GM18520 (cell line): ENCODE data around the gene JUNB.

Source experiments
- ATAC-seq: cut with Tn5 transposase; IDR thresholded peaks from one replicate; pipeline ENCODE4 v1.9.1; 2021; ENCODE audit not compliant: unreplicated experiment

The JUNB gene

GRCh38 chr19:12791345-12792050, at the start of gene JUNB:
Gene JUNB, plus strand, starts transcription at chr19:12791486. Its CDS starts 286 bp downstream, at chr19:12791772.
- peak; percentile 22 for ATAC-seq

DNA sequence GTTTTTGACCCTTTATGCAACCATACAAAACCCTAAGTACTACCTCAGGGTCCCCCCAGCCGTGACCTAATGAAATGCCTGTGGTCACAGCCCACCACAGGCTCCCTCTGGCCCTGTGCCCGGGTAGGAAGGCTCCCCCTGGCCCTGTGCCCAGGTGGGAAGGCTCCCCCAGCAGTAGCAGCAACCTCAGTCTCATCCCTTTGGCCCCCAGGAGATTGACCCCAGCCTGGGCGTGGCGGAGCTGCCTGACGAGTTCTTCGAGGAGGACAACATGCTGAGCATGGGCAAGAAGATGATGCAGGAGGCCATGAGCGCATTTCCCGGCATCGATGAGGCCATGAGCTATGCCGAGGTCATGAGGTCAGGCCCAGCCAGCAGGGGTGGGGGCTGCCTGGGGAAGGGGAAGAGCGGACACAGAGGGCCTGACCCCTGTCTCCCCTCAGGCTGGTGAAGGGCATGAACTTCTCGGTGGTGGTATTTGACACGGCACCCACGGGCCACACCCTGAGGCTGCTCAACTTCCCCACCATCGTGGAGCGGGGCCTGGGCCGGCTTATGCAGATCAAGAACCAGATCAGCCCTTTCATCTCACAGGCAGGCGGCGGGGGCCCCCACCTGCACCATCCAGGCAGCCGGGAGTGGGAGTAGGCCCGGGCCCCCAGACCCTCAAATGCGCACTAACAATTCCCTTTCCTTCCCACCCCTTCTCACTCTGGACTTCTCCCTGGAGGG, 46.0 kb upstream of the JUNB start:
- ATAC-seq, result no peak

DNA sequence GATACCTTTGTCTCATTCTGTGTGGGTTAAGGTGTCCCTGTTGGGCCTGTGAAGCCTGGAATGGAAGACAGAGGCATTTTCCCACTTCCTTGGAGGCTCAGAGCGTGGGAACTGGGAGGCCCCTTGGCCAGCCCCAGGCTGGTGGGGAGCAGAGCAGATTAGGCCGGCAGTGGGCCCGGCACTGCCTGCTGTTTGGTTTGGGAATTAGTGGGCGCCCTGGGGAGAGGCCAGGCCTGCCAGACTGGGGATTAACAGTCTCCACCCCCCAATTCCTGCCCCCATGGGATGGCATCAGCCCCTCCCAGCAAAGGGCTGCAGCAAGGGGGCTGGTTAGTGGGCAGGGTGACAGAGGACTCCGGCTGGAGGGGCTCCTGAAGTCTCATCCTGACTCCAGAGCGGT, 42.8 kb upstream of the JUNB start:
- no peak for ATAC-seq

DNA sequence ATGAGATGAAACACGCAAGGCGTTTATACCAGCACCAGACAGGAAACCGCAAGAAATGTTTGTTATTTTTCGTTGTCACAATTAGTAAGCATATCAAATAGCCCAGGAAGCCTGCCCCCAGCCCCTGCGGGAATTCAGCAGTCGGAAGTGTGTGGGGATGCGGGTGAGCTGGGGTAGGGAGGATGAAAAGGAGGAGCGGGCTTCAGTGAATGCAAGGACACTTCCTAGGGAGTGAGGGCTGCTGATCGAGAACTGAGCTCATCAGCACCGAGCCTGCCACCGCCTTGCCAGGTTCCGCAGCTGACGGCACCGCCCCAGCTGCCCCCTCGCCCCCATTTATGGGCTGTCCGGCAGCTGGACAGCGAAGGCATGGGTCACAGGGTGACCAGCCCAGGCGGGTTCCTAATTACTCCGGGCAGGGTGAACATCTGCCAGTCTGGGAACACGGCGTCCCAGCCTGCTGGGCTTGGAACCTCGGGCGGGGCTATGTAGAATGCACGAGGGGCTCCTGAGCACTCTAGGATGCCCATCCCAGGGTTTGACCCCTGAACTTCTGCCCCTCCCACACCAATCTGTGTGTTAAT, 41.3 kb upstream of the JUNB start:
- no peak for ATAC-seq

GRCh38 chr19:12750851-12751250, 40.4 kb upstream of the JUNB start:
- ATAC-seq, result no peak

GRCh38 chr19:12751635-12752034, 39.7 kb upstream of the JUNB start, which contains the start of gene BEST2:
Gene BEST2, plus strand, starts transcription at chr19:12751791. Its CDS starts 802 bp downstream, at chr19:12752593.
- ATAC-seq, result no peak

GRCh38 chr19:12752056-12752781, 39.1 kb upstream of the JUNB start:
- no peak for ATAC-seq

GRCh38 chr19:12754465-12755196, 36.7 kb upstream of the JUNB start:
- ATAC-seq, result no peak

DNA sequence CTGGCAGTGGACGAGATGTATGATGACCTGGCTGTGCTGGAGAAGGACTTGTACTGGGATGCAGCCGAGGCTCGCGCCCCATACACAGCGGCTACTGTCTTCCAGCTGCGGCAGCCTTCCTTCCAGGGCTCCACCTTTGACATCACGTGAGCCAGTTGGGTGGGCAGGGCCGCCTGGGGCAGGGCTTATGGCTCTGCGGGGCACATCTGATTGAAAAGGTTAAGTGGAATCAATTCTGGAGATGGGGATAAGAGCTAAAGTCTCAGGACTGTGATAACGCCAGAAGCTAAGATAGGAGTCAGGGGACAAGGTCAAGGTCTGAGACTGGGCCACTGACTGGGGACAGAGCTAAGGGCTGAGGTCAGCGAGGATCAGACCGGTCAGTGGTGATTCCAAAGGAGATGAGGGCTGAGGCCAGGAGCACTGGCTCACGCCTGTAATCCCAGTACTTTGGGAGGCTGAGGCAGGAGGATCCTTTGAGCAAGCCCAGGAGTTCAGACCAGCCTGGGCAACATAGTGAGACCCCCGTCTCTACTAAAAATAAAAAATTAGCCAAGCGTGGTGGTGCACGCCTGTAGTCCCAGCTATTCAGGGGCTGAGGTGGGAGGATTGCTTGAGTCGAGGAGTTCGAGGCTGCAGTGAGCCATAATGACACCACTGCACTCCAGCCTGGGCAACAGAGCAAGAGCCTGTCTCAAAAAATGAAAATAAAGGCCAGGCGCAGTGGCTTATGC, 35.0 kb upstream of the JUNB start:
- no peak for ATAC-seq

GRCh38 chr19:12757544-12758274, 33.6 kb upstream of the JUNB start:
- no peak for ATAC-seq

DNA sequence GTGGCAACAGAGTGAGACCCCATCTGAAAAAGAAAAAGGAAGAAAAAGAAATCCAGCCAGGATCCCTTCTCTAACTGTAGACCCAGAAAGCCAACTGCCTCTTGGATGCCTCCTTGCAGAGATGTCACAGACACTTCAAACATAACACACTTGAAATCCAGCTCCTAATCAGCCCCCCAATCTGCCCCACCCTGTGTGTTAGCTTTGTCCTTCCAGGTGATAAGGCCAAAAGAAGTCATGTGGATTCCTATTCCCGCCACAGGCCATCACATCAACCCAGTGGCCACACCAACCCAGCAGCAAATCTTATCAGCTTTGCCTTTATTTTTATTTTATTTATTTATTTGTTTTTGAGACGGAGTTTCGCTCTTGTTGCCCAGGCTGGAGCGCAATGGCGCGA, 31.6 kb upstream of the JUNB start:
- no peak for ATAC-seq

DNA sequence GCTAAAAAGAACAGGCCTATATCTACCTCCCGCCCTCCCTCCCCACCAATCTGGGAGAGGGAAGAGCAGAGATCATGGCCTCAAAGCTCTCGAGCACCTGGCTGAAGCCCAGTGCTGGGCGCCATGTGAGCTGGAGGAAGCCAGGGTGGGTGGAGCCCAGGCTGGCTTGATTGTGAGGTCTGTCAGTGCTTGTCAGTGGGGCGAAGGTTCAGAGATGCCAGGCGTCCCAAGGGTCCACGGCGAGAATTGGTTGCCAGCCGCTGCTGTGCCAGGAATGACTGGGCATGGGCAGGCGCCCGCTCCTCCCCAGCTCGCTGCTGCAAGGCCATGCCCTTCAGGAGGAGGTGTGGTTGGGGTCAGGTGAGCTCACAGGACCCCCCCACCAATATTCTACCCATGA, 28.2 kb upstream of the JUNB start:
- no peak for ATAC-seq

- no peak for ATAC-seq
Measured at GRCh38 chr19:12764698-12765097, 26.6 kb upstream of the JUNB start.

GRCh38 chr19:12766051-12766521, 25.2 kb upstream of the JUNB start:
- no peak for ATAC-seq

- ATAC-seq, result no peak
Measured at GRCh38 chr19:12767150-12767549, 24.1 kb upstream of the JUNB start.

DNA sequence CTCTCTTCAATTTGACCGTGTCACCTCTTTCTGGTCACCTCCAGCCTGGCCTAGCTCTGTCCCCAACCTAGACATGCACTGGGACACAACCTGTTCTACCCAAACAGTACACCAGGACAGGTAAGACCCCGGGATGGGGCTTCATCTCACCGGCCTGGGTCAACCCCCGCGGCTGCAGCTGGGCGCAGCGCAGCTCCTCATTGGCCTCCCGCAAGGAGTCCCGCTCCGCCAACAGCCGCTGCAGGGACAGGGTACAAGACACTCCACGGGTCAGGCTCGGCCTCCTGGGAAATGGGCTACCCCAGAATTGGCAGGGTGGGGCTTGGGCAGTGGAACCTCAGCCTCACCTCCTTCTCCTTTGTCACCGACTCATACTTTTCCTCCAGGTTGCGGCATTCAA, 23.6 kb upstream of the JUNB start:
- no peak for ATAC-seq

DNA sequence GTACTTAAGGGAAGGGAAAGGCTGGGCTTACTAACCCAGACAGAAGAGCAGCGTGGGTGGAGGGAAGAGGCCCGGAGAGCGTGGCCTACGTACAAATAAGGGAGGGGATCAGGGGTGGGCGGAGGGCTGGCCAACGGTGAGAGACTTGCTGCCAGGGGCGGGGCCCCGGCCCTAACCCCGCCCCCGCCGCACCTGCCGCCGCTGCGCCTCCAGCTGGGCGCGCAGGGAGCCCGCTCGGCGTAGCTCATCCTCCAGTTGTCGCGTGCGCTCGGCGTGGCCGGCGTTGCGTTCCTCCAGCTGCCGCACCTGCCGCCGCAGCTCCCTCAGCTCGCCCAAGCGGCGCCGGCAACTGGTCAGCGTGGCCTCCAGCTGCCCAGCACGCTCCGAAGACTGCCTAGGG, 21.6 kb upstream of the JUNB start:
- ATAC-seq, result no peak

- no peak for ATAC-seq
Measured at GRCh38 chr19:12770922-12771321, 20.4 kb upstream of the JUNB start.

DNA sequence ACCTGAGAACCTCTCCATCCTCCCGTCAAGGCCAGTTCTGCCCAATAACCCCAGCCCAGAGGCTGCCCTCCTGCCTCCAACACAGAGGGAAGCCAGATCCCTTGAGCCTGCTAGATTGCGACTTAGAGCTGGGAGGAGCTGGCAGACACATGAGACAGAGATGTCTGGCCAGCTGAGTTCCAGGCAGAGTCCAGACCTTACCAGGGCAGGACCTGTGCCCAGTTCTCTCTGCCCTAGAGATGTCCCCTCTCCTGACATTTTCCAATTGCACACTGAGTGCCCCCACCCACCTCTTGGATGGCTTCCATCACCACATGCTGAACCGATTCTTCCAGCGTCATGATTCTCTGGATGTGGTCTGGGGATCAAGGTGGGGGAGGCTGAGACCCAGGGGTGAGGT, 19.0 kb upstream of the JUNB start:
- ATAC-seq, result no peak
